ENCODE data around the gene MLLT3. TPM values are rescaled to one million over a fixed set of nuclear protein-coding genes. Genes with fewer than 3 reads are reported as not detected.
A peak's percentile ranks its signal among the peaks of the same experiment; 100 is the strongest.

MLLT3 gene
- total RNA-seq, 1 donor = 84.6 TPM

DNA sequence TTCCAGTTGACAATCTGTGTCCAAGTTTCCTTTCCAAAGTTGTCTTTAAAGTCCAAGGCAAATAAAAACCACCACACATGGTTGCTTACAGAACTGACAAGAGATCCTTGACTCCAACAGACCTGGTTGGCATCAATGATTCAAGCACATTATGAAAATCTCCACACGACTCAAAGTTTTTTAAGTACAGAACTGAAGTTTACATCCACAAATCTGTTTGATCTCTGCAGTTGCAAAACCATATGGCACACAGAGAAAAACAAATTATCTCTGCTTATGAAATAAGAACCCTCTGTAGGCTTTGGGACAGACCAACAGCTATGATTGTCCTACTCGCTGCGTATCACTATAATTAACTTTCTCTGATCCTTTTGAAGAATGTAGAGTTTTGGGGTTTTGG is 60.8 kb downstream of the MLLT3 start:
- DNase-seq (ENCODE audit: low read depth in 2 of 3, low spot score in 2 of 3) = no peak

- DNase-seq (ENCODE audit: low read depth in 2 of 3, low spot score in 2 of 3) = no peak
These were observed 62.9 kb downstream of the MLLT3 start for GRCh38 chr9:20559231-20559890.

DNA sequence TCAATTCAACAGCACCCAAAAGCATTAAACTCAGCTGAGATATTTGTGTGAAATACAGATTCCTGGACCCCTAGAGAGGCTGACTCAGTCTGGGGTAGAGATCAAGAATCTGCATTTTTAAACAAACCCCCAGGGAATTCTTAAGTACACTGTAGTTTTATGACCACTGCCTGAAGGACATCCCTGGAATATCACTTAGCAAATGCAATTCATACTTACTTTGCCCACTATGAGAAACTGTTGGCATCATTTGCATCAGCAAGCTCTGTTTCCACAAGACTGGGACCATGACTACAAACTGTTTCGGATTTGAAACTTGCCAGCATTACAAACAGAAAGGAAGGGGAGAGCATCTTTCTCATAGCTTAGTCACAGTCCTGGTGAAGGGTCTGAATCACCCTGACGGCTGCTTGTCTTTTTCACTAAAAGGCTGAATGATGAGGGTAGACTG is 63.7 kb downstream of the MLLT3 start:
- peak in 1 of 3 donors; percentile 17 for DNase-seq (ENCODE audit: low read depth in 2 of 3, low spot score in 2 of 3)

- no peak for DNase-seq (ENCODE audit: low read depth in 2 of 3, low spot score in 2 of 3)
These were observed 64.3 kb downstream of the MLLT3 start for GRCh38 chr9:20557890-20558565.

GRCh38 chr9:20557285-20557684 is 65.0 kb downstream of the MLLT3 start:
- no peak for DNase-seq (ENCODE audit: low read depth in 2 of 3, low spot score in 2 of 3)

DNA sequence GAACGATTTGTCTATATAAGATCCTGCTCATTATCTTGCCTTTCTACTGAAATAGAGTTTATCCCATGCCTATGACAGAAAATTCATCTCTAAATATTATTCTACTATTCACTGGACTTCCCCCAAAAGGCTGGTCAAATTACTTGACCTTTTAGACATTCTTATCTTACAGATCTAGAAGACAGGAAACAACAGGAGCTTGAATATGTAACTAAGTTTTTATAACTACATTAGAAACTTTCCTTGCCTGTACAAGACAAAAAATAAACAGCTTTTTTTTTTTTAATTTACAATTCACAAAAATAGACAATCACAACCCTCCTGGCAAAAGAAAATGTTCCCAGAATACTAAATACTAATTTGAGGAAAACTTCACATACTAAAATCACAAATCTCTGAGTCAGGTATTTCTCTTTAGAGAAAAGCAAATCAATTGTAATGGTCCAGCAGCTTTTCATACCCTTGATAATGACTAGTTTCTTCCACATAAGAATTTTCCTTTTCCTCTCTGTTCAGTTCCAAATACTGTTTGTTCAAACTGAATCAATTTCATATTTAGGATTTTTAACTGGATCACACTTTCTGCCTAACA is 68.6 kb downstream of the MLLT3 start:
- DNase-seq (ENCODE audit: low read depth in 2 of 3, low spot score in 2 of 3) = no peak

GRCh38 chr9:20552874-20553557 is 69.3 kb downstream of the MLLT3 start:
- peak in 2 of 3 donors; percentile 17 to 29 for DNase-seq (ENCODE audit: low read depth in 2 of 3, low spot score in 2 of 3)

- no peak for DNase-seq (ENCODE audit: low read depth in 2 of 3, low spot score in 2 of 3)
These were observed 70.5 kb downstream of the MLLT3 start for GRCh38 chr9:20551835-20552234.

- DNase-seq (ENCODE audit: low read depth in 2 of 3, low spot score in 2 of 3) = no peak
These were observed 71.1 kb downstream of the MLLT3 start for GRCh38 chr9:20551236-20551635.

GRCh38 chr9:20550326-20550725 is 72.0 kb downstream of the MLLT3 start:
- DNase-seq (ENCODE audit: low read depth in 2 of 3, low spot score in 2 of 3) = no peak

- DNase-seq (ENCODE audit: low read depth in 2 of 3, low spot score in 2 of 3) = no peak
These were observed 73.2 kb downstream of the MLLT3 start for GRCh38 chr9:20549053-20549452.

GRCh38 chr9:20545023-20545622 is 77.2 kb downstream of the MLLT3 start:
- no peak for DNase-seq (ENCODE audit: low read depth in 2 of 3, low spot score in 2 of 3)

DNA sequence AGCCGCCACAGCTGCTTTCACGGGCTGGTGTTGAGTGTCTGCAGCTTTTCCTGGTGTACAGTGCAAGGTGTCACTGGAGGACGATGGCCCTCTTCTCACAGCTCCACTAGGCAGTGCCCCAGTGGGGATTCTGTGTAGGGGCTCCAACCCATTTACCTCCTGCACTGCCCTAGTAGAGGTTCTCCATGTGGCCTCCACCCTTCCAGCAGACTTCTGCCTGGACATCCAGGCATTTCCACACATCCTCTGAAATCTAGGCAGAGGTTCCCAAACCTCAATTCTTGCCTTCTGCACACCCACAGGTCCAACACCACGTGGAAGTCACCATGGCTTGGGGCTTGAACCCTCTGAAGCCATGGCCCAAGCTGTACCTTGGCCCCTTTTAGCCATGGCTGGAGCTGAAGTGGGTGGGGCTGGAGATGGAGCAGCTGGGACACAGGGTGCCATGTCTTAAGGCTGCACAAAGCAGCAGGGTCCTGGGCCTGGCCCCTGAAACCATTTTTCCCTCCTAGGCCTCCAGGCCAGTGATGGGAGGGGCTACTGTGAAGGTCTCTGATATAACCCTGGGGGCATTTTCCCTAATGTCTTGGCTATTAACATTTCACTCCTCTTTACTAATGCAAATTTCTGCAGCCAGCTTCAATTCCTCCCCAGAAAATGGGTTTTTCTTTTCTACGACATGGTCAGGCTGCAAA is 82.0 kb downstream of the MLLT3 start:
- DNase-seq (ENCODE audit: low read depth in 2 of 3, low spot score in 2 of 3) = no peak

DNA sequence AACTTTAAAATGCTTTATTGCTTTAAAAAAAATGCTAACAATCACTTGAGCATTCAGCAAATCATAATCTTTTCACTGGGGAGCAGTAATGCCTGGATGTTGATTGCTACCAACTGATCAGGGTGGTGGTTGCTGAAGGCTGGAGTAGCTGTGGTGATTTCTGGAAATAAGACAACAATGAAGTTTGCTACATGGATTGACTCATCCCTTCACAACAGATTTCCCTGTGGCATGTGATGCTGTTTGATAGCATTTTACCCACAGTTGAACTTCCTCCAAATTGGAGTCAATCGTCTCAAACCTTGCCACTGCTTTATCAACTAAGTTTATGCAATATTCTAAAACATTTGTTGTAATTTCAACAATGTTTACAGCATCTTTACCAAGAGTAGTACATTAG is 83.3 kb downstream of the MLLT3 start:
- no peak for DNase-seq (ENCODE audit: low read depth in 2 of 3, low spot score in 2 of 3)

DNA sequence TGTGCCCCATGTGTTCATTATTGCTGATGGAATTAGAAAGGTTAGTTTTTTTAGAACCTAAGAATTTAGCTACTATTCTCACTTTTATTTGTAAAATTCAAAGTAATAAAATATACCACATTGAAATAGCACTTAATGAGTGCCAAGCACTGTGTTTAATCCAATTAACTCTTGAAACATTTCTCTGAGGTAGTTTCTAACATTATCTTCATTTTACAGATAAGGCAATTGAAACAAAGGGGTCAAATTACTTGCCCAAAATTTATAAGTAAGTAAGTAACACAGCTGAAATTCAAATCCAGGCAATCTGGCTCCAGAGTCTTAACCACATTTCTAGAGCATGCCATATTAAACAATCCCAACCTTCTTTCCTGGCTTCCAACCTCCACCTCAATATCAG is 84.2 kb downstream of the MLLT3 start:
- DNase-seq (ENCODE audit: low read depth in 2 of 3, low spot score in 2 of 3) = no peak

- no peak for DNase-seq (ENCODE audit: low read depth in 2 of 3, low spot score in 2 of 3)
These were observed 85.0 kb downstream of the MLLT3 start for GRCh38 chr9:20537294-20537693.

GRCh38 chr9:20532584-20532983 is 89.7 kb downstream of the MLLT3 start:
- DNase-seq (ENCODE audit: low read depth in 2 of 3, low spot score in 2 of 3) = no peak

DNA sequence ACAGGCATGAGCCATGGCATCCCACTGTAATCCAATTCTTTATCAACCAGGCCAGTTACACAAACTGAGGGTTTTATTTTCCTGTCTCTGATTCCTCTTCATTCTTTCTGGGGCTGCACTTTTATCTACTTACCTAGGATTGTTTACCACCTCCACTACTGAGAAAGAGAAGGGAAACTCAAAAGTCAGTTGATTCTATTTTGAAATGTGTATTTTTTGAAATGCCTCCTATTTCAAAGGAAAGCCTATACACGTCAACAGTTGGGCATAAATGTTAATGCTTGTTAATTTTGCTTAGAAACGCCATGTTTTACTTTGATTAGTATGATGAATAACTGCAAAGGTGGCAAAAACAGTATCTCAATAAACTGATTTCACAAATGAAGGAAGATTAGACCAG is 92.5 kb downstream of the MLLT3 start:
- no peak for DNase-seq (ENCODE audit: low read depth in 2 of 3, low spot score in 2 of 3)

- DNase-seq (ENCODE audit: low read depth in 2 of 3, low spot score in 2 of 3) = no peak
These were observed 94.0 kb downstream of the MLLT3 start for GRCh38 chr9:20528253-20528652.

GRCh38 chr9:20526500-20527319 is 95.6 kb downstream of the MLLT3 start:
- DNase-seq (ENCODE audit: low read depth in 2 of 3, low spot score in 2 of 3) = no peak

Measured in hematopoietic multipotent progenitor cell (in vitro differentiated cells).